WTC11 (cell line): ENCODE results near the gene IFITM10. TPM values are rescaled to one million over a fixed set of nuclear protein-coding genes. Genes with fewer than 3 reads are reported as not detected.

Experiments
- ATAC-seq: fragments of 200-7000 bp; cut with Tn5 transposase; 2 replicates; pipeline ENCODE4 v1.10.0; 2021; ENCODE audit warnings: mild to moderate bottlenecking, moderate library complexity
- CTCF ChIA-PET: fragments of 300-600 bp; sonication (Branson Sonifier 250); formaldehyde crosslinking; loops from one replicate; lab custom pipeline; 2021; ENCODE audit warnings: antibody characterized with exemption; lab: Charles Lee
- POLR2A ChIA-PET: fragments of 350-600 bp; sonication (Branson Sonifier 250); formaldehyde crosslinking; loops from one replicate; lab custom pipeline; 2021; ENCODE audit warnings: antibody characterized with exemption; lab: Charles Lee
- DNase-seq: peaks from one replicate; pipeline ENCODE4 v3.0.0; 2021; ENCODE audit warnings: low spot score
- H3K27ac Mint-ChIP-seq: 2 replicates; pipeline ENCODE4 v1.8.0; 2021; ENCODE audit warnings: mixed read lengths
- H3K27me3 Mint-ChIP-seq: 2 replicates; pipeline ENCODE4 v1.8.0; 2021; ENCODE audit warnings: low read depth, mild to moderate bottlenecking, moderate library complexity, mixed read lengths
- H3K36me3 Mint-ChIP-seq: 2 replicates; pipeline ENCODE4 v1.8.0; 2021; ENCODE audit warnings: mixed read lengths
- H3K4me1 Mint-ChIP-seq: 2 replicates; pipeline ENCODE4 v1.8.0; 2022; ENCODE audit warnings: mixed read lengths
- H3K4me3 Mint-ChIP-seq: 2 replicates; pipeline ENCODE4 v1.8.0; 2021; ENCODE audit warnings: mild to moderate bottlenecking, moderate library complexity, mixed read lengths
- H3K9me3 Mint-ChIP-seq: 2 replicates; pipeline ENCODE4 v1.8.0; 2021; ENCODE audit warnings: mixed read lengths
- EMX1 ChIP-seq: fragments of 250-450 bp; sonication (Bioruptor Pico); IDR thresholded peaks from 2 replicates; pipeline ENCODE4 v1.8.0; 2021; ENCODE audit warnings: mild to moderate bottlenecking
- GABPB1 ChIP-seq: sonication (generic); formaldehyde crosslinking; IDR thresholded peaks from 2 replicates; pipeline ENCODE4 v1.8.1; 2023; ENCODE audit warnings: mild to moderate bottlenecking, missing genetic modification reagents
- MYBL2 ChIP-seq: sonication (generic); formaldehyde crosslinking; IDR thresholded peaks from 2 replicates; pipeline ENCODE4 v1.8.1; 2023; ENCODE audit warnings: mild to moderate bottlenecking, moderate library complexity, missing genetic modification reagents
- NFATC4 ChIP-seq: fragments of 250-450 bp; sonication (Bioruptor Pico); IDR thresholded peaks from 2 replicates; pipeline ENCODE4 v1.9.0; 2021; ENCODE audit warnings: mild to moderate bottlenecking
- NR2C2 ChIP-seq: sonication (generic); formaldehyde crosslinking; IDR thresholded peaks from 2 replicates; pipeline ENCODE4 v1.8.0; 2022; ENCODE audit warnings: mild to moderate bottlenecking, missing genetic modification reagents
- NR3C1 ChIP-seq: sonication (generic); formaldehyde crosslinking; conservative IDR thresholded peaks from 2 replicates; pipeline ENCODE4 v1.8.1; 2023; ENCODE audit warnings: low read depth, mild to moderate bottlenecking, missing genetic modification reagents
- PRRX2 ChIP-seq: fragments of 250-450 bp; sonication (Bioruptor Pico); IDR thresholded peaks from 2 replicates; pipeline ENCODE4 v1.8.0; 2021; ENCODE audit warnings: mild to moderate bottlenecking
- SOX15 ChIP-seq: fragments of 250-450 bp; sonication (Bioruptor Pico); IDR thresholded peaks from 2 replicates; pipeline ENCODE4 v1.9.0; 2021; ENCODE audit warnings: mild to moderate bottlenecking
- SP1 ChIP-seq: sonication (generic); formaldehyde crosslinking; conservative IDR thresholded peaks from 2 replicates; pipeline ENCODE4 v1.8.1; 2022; ENCODE audit warnings: missing genetic modification reagents
- TCF7 ChIP-seq: sonication (generic); formaldehyde crosslinking; IDR thresholded peaks from 2 replicates; pipeline ENCODE4 v1.8.0; 2022; ENCODE audit warnings: mild to moderate bottlenecking, low read depth, missing genetic modification reagents, moderate library complexity
- TP53 ChIP-seq: sonication (generic); formaldehyde crosslinking; IDR thresholded peaks from 2 replicates; pipeline ENCODE4 v1.8.1; 2023; ENCODE audit warnings: mild to moderate bottlenecking, missing genetic modification reagents
- ZNF232 ChIP-seq: sonication (generic); formaldehyde crosslinking; IDR thresholded peaks from 2 replicates; pipeline ENCODE4 v1.8.0; 2022; ENCODE audit warnings: mild to moderate bottlenecking, missing genetic modification reagents
- ZNF317 ChIP-seq: sonication (generic); formaldehyde crosslinking; IDR thresholded peaks from 2 replicates; pipeline ENCODE4 v1.8.1; 2023; ENCODE audit warnings: low read depth, mild to moderate bottlenecking, moderate library complexity, missing genetic modification reagents, borderline replicate concordance
- ZNF671 ChIP-seq: fragments of 250-450 bp; sonication (Bioruptor Pico); IDR thresholded peaks from 2 replicates; pipeline ENCODE4 v1.8.0; 2021; ENCODE audit warnings: mild to moderate bottlenecking
- total RNA-seq: library from RNA; stranded (reverse); gene quantifications from 3 replicates; pipeline ENCODE4 v1.2.3, GENCODE V29; 2021
- TF ChIP-seq, protein P1 (sequence below): sonication (generic); formaldehyde crosslinking; IDR thresholded peaks from 2 replicates; pipeline ENCODE4 v1.8.1; 2022; ENCODE audit warnings: mild to moderate bottlenecking, moderate library complexity, missing genetic modification reagents
- TF ChIP-seq, protein P2 (sequence below): fragments of 250-450 bp; sonication (Bioruptor Pico); IDR thresholded peaks from 2 replicates; pipeline ENCODE4 v1.9.0; 2021; ENCODE audit warnings: mild to moderate bottlenecking, borderline replicate concordance
- TF ChIP-seq, protein P3 (sequence below): sonication (generic); formaldehyde crosslinking; IDR thresholded peaks from 2 replicates; pipeline ENCODE4 v1.8.1; 2022; ENCODE audit warnings: low read depth, mild to moderate bottlenecking, moderate library complexity, missing genetic modification reagents, borderline replicate concordance
- TF ChIP-seq, protein P4 (sequence below): sonication (generic); formaldehyde crosslinking; IDR thresholded peaks from 2 replicates; pipeline ENCODE4 v1.8.1; 2023; ENCODE audit warnings: mild to moderate bottlenecking, missing genetic modification reagents
- TF ChIP-seq, protein P5 (sequence below): sonication (generic); formaldehyde crosslinking; IDR thresholded peaks from 2 replicates; pipeline ENCODE4 v1.8.0; 2022; ENCODE audit warnings: mild to moderate bottlenecking, missing genetic modification reagents
- TF ChIP-seq, protein P6 (sequence below): sonication (generic); formaldehyde crosslinking; IDR thresholded peaks from 2 replicates; pipeline ENCODE4 v1.8.1; 2022; ENCODE audit warnings: low read depth, missing genetic modification reagents, borderline replicate concordance

IFITM10 gene
- total RNA-seq, 1 experiment from 2014 or later: 1.7 TPM

DNA sequence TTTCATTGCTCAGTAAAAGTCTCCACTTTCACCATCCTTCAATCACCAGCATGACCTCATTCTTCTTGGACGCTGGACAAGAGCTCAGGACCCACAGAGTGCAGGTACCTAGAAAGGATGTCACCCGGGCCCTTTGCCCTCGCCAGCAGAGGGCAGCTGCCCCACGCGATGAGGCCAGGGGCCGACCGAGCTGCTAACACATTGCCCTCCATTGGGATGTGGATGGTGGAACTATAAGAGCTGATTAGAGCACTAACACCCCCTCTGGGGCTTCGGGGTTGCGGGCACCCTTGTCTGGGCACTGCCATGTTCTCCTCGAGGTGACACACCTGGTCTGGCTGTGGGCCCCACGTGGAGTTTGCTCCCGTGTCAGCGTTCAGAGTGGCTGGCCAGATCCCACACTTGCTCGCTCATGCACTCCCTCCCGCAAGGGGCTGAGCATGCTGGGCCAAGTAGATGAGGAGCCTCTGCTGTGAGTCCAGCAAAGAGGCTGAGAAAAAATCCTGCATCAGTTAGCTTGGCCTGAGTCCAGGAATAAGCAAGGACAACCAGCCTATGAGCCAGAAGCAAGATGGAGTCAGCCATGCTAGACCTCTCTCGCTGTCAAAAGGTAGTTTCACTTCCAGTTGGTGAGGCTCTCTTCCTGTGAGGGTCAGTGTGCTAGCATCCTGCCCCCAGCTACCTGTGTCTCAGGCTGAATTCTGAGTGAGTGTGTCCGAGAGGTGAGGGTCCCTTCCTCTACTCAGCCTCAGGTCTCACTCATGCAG, 43.6 kb downstream of the IFITM10 start:
- Mint-ChIP-seq H3K27ac (no peak overlapping the region), H3K4me3 (no peak overlapping the region), H3K27me3 (peaks cover 58% of the 10 kb centered on the region), H3K4me1 (no peaks in the 10 kb centered on the region), H3K36me3 (no peaks in the 10 kb centered on the region; the same call in 1 of the 2 replicates), H3K9me3 (peaks cover 26% of the 10 kb centered on the region)
- DNase-seq (peak; percentile 36), ATAC-seq (no peak; the same call in 1 of the 2 replicates)
- TF ChIP-seq GABPB1 (CRISPR knock-in tag): no peak
- TF ChIP-seq, protein P1, sequence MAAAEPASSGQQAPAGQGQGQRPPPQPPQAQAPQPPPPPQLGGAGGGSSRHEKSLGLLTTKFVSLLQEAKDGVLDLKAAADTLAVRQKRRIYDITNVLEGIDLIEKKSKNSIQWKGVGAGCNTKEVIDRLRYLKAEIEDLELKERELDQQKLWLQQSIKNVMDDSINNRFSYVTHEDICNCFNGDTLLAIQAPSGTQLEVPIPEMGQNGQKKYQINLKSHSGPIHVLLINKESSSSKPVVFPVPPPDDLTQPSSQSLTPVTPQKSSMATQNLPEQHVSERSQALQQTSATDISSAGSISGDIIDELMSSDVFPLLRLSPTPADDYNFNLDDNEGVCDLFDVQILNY (CRISPR knock-in tag): no peak
- no peak for TF ChIP-seq EMX1 (CRISPR knock-in tag)
- no peak for TF ChIP-seq ZNF671 (CRISPR knock-in tag)
- TF ChIP-seq SP1 (CRISPR knock-in tag): no peak
- no peak for TF ChIP-seq NFATC4 (CRISPR knock-in tag)
- no peak for TF ChIP-seq NR2C2 (CRISPR knock-in tag)
- no peak for TF ChIP-seq SOX15 (CRISPR knock-in tag)
- TF ChIP-seq, protein P2, sequence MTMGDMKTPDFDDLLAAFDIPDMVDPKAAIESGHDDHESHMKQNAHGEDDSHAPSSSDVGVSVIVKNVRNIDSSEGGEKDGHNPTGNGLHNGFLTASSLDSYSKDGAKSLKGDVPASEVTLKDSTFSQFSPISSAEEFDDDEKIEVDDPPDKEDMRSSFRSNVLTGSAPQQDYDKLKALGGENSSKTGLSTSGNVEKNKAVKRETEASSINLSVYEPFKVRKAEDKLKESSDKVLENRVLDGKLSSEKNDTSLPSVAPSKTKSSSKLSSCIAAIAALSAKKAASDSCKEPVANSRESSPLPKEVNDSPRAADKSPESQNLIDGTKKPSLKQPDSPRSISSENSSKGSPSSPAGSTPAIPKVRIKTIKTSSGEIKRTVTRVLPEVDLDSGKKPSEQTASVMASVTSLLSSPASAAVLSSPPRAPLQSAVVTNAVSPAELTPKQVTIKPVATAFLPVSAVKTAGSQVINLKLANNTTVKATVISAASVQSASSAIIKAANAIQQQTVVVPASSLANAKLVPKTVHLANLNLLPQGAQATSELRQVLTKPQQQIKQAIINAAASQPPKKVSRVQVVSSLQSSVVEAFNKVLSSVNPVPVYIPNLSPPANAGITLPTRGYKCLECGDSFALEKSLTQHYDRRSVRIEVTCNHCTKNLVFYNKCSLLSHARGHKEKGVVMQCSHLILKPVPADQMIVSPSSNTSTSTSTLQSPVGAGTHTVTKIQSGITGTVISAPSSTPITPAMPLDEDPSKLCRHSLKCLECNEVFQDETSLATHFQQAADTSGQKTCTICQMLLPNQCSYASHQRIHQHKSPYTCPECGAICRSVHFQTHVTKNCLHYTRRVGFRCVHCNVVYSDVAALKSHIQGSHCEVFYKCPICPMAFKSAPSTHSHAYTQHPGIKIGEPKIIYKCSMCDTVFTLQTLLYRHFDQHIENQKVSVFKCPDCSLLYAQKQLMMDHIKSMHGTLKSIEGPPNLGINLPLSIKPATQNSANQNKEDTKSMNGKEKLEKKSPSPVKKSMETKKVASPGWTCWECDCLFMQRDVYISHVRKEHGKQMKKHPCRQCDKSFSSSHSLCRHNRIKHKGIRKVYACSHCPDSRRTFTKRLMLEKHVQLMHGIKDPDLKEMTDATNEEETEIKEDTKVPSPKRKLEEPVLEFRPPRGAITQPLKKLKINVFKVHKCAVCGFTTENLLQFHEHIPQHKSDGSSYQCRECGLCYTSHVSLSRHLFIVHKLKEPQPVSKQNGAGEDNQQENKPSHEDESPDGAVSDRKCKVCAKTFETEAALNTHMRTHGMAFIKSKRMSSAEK (CRISPR knock-in tag): no peak
- TF ChIP-seq MYBL2 (CRISPR knock-in tag): no peak
- TF ChIP-seq ZNF317: no peak
- no peak for TF ChIP-seq NR3C1 (CRISPR knock-in tag)
- no peak for TF ChIP-seq TP53
- TF ChIP-seq, protein P3, sequence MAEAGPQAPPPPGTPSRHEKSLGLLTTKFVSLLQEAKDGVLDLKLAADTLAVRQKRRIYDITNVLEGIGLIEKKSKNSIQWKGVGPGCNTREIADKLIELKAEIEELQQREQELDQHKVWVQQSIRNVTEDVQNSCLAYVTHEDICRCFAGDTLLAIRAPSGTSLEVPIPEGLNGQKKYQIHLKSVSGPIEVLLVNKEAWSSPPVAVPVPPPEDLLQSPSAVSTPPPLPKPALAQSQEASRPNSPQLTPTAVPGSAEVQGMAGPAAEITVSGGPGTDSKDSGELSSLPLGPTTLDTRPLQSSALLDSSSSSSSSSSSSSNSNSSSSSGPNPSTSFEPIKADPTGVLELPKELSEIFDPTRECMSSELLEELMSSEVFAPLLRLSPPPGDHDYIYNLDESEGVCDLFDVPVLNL (CRISPR knock-in tag): no peak
- POLR2A ChIA-PET: interaction anchor here (0.6 to 0.8 kb wide), 2 partner anchors 65 to 118 kb away, joined by 3 to 4 read pairs; no protein-coding TSS in a partner anchor
- CTCF ChIA-PET: interaction anchor here (0.6 to 4.0 kb wide), 17 partner anchors 13 to 444 kb away, joined by 3 to 31 read pairs (median 5); partner anchors contain the start of gene CTSD

DNA sequence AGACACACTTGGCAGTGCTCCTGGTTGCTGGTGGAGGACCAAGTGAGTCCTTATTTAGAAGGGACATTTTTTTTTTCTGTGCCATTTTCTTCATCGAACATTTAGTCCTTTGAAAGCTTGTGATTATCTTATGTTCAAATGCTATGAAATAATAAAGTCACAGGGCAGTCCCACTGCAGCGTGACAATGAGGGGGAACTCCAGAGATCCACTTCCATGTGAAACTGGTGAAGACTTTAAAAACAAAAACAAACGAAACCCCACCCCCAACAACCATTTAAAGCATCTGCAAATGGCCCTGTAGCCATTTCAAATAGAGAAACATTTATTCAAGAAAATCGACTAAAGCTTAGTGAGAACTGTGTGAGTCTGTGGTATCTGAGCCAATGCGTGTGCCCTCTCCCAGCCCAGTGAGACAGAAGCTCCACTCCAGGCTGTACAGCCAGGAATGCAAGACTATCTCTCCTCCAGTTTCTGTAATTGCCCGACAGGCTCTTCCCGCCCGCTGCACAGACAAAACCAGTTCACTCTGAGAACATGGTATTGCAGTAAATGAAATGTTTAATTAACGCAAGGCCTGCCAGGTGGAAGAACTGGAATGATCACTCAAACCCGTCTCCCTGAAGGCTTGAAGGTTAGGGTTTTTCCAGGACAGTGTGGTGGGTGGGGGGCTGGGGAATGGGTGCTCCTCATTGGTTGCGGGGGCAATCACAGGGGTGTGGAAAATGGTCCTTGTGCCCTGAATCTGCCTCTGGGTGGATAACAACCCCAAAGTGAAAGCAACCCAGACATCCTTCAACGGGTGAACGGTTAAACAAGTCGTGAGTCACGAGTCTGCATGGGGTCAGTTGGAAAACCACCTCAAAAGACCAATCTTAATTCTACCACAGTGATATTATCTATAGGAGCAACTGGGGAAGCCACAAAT, 45.0 kb downstream of the IFITM10 start:
- DNase-seq (no peak), ATAC-seq (no peak)
- H3K4me3 Mint-ChIP-seq: no peak overlapping the region
- H3K9me3 Mint-ChIP-seq: peaks cover 27% of the 10 kb centered on the region
- H3K27me3 Mint-ChIP-seq: peaks cover 53% of the 10 kb centered on the region
- H3K36me3 Mint-ChIP-seq: no peaks in the 10 kb centered on the region; the same call in 1 of the 2 replicates
- POLR2A ChIA-PET: no interaction called here
- CTCF ChIA-PET: interaction anchor here (1.2 to 4.0 kb wide), 3 partner anchors 12 to 61 kb away, joined by 7 to 31 read pairs (median 14); no protein-coding TSS in a partner anchor
- H3K4me1 Mint-ChIP-seq: no peaks in the 10 kb centered on the region
- no peak overlapping the region for H3K27ac Mint-ChIP-seq
- TF ChIP-seq, protein P4, sequence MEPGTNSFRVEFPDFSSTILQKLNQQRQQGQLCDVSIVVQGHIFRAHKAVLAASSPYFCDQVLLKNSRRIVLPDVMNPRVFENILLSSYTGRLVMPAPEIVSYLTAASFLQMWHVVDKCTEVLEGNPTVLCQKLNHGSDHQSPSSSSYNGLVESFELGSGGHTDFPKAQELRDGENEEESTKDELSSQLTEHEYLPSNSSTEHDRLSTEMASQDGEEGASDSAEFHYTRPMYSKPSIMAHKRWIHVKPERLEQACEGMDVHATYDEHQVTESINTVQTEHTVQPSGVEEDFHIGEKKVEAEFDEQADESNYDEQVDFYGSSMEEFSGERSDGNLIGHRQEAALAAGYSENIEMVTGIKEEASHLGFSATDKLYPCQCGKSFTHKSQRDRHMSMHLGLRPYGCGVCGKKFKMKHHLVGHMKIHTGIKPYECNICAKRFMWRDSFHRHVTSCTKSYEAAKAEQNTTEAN (CRISPR knock-in tag): no peak
- TF ChIP-seq EMX1 (CRISPR knock-in tag): no peak
- no peak for TF ChIP-seq GABPB1 (CRISPR knock-in tag)
- TF ChIP-seq TP53: no peak
- TF ChIP-seq PRRX2 (CRISPR knock-in tag): no peak
- TF ChIP-seq SOX15 (CRISPR knock-in tag): no peak
- TF ChIP-seq TCF7: no peak
- TF ChIP-seq NFATC4 (CRISPR knock-in tag): no peak
- TF ChIP-seq ZNF232 (CRISPR knock-in tag): no peak
- TF ChIP-seq, protein P5, sequence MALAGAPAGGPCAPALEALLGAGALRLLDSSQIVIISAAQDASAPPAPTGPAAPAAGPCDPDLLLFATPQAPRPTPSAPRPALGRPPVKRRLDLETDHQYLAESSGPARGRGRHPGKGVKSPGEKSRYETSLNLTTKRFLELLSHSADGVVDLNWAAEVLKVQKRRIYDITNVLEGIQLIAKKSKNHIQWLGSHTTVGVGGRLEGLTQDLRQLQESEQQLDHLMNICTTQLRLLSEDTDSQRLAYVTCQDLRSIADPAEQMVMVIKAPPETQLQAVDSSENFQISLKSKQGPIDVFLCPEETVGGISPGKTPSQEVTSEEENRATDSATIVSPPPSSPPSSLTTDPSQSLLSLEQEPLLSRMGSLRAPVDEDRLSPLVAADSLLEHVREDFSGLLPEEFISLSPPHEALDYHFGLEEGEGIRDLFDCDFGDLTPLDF (CRISPR knock-in tag): no peak
- TF ChIP-seq, protein P6, sequence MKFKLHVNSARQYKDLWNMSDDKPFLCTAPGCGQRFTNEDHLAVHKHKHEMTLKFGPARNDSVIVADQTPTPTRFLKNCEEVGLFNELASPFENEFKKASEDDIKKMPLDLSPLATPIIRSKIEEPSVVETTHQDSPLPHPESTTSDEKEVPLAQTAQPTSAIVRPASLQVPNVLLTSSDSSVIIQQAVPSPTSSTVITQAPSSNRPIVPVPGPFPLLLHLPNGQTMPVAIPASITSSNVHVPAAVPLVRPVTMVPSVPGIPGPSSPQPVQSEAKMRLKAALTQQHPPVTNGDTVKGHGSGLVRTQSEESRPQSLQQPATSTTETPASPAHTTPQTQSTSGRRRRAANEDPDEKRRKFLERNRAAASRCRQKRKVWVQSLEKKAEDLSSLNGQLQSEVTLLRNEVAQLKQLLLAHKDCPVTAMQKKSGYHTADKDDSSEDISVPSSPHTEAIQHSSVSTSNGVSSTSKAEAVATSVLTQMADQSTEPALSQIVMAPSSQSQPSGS (CRISPR knock-in tag): no peak
